HEK293 (cell line): ENCODE data around the gene GFOD1.

Experiments
- CTCF ChIA-PET: fragments of 350-600 bp; formaldehyde crosslinking; extraction: SDS; loops from one replicate; lab custom pipeline; 2021; ENCODE audit warnings: antibody characterized with exemption; lab: Yijun Ruan, JAX
- POLR2A ChIA-PET: fragments of 300-600 bp; formaldehyde crosslinking; extraction: SDS; loops from one replicate; lab custom pipeline; 2020; ENCODE audit warnings: antibody characterized with exemption, inconsistent platforms; lab: Yijun Ruan, JAX
- H3K27ac ChIP-seq: fragments of 200-500 bp; sonication (Bioruptor generic); 2 replicates; pipeline ENCODE4 v1.5.1; 2014; ENCODE audit warnings: low read depth, low read length, control low read depth, inconsistent platforms; ENCODE audit errors: extremely low read depth
- H3K36me3 ChIP-seq, 2 experiments: fragments of 200-500 bp in 1 of 2; sonication (Bioruptor generic) in 1 of 2; 1 replicate in 1 of 2; 2 replicates in 1 of 2; pipeline ENCODE4 v1.5.1; 2014 to 2017; ENCODE audit warnings: inconsistent platforms in 2 of 2, low read length in 2 of 2; ENCODE audit not compliant: control insufficient read depth in 2 of 2, insufficient read depth in 1 of 2
- H3K4me1 ChIP-seq: fragments of 200-500 bp; sonication (Bioruptor generic); 2 replicates; pipeline ENCODE4 v1.5.1; 2014; ENCODE audit warnings: mild to moderate bottlenecking, low read length, inconsistent platforms; ENCODE audit not compliant: control insufficient read depth, insufficient read depth
- H3K4me3 ChIP-seq: 2 replicates; pipeline ENCODE4 v1.5.1; 2011; ENCODE audit warnings: low read depth, mild to moderate bottlenecking, control low read depth, low read length, moderate library complexity
- H3K9me3 ChIP-seq: fragments of 200-500 bp; sonication (Bioruptor generic); 2 replicates; pipeline ENCODE4 v1.5.1; 2014; ENCODE audit warnings: low read depth, low read length, inconsistent platforms; ENCODE audit not compliant: control insufficient read depth, insufficient read depth
- ATF2 ChIP-seq: fragments of 450-650 bp; formaldehyde crosslinking; IDR thresholded peaks from 2 replicates; pipeline ENCODE4 v1.5.1; 2016; ENCODE audit warnings: missing biosample characterization, missing genetic modification characterization, low read depth
- OSR2 ChIP-seq: fragments of 450-650 bp; formaldehyde crosslinking; IDR thresholded peaks from 2 replicates; pipeline ENCODE4 v1.5.1; 2016; ENCODE audit warnings: missing biosample characterization, missing genetic modification characterization
- PRDM6 ChIP-seq: fragments of 450-650 bp; formaldehyde crosslinking; IDR thresholded peaks from 2 replicates; pipeline ENCODE4 v1.5.1; 2017; ENCODE audit warnings: missing biosample characterization, missing genetic modification characterization
- YY2 ChIP-seq: fragments of 450-650 bp; formaldehyde crosslinking; IDR thresholded peaks from 2 replicates; pipeline ENCODE4 v1.5.1; 2016; ENCODE audit warnings: missing biosample characterization, missing genetic modification characterization
- ZBTB10 ChIP-seq: fragments of 450-650 bp; formaldehyde crosslinking; IDR thresholded peaks from 2 replicates; pipeline ENCODE4 v1.5.1; 2016; ENCODE audit warnings: missing biosample characterization, missing genetic modification characterization
- ZBTB44 ChIP-seq: fragments of 450-650 bp; IDR thresholded peaks from 2 replicates; pipeline ENCODE4 v1.5.1; 2018; ENCODE audit warnings: missing biosample characterization, mild to moderate bottlenecking, missing genetic modification characterization
- ZNF121 ChIP-seq: fragments of 450-650 bp; formaldehyde crosslinking; IDR thresholded peaks from 2 replicates; pipeline ENCODE4 v1.5.1; 2016; ENCODE audit warnings: missing biosample characterization, missing genetic modification characterization
- ZNF169 ChIP-seq: fragments of 450-650 bp; formaldehyde crosslinking; IDR thresholded peaks from 2 replicates; pipeline ENCODE4 v1.5.1; 2016; ENCODE audit warnings: missing biosample characterization, missing genetic modification characterization
- ZNF292 ChIP-seq: fragments of 450-650 bp; formaldehyde crosslinking; IDR thresholded peaks from 2 replicates; pipeline ENCODE4 v1.5.1; 2016; ENCODE audit warnings: low read depth, missing biosample characterization, missing genetic modification characterization, borderline replicate concordance
- ZNF311 ChIP-seq: fragments of 450-650 bp; formaldehyde crosslinking; IDR thresholded peaks from 2 replicates; pipeline ENCODE4 v1.5.1; 2017; ENCODE audit warnings: missing biosample characterization, missing genetic modification characterization, borderline replicate concordance
- ZNF335 ChIP-seq: fragments of 450-650 bp; formaldehyde crosslinking; conservative IDR thresholded peaks from 2 replicates; pipeline ENCODE4 v1.5.1; 2016; ENCODE audit warnings: missing biosample characterization, missing genetic modification characterization
- ZNF366 ChIP-seq: fragments of 450-650 bp; formaldehyde crosslinking; conservative IDR thresholded peaks from 2 replicates; pipeline ENCODE4 v1.5.1; 2016; ENCODE audit warnings: missing biosample characterization, missing genetic modification characterization
- ZNF48 ChIP-seq: fragments of 450-650 bp; formaldehyde crosslinking; IDR thresholded peaks from 2 replicates; pipeline ENCODE4 v1.5.1; 2016; ENCODE audit warnings: missing biosample characterization, missing genetic modification characterization
- ZNF596 ChIP-seq: fragments of 450-650 bp; IDR thresholded peaks from 2 replicates; pipeline ENCODE4 v1.5.0; 2018; ENCODE audit warnings: missing biosample characterization, mild to moderate bottlenecking, missing genetic modification characterization, moderate library complexity
- ZNF707 ChIP-seq: fragments of 450-650 bp; formaldehyde crosslinking; IDR thresholded peaks from 2 replicates; pipeline ENCODE4 v1.5.1; 2016; ENCODE audit warnings: missing biosample characterization, missing genetic modification characterization
- ZSCAN16 ChIP-seq: fragments of 450-650 bp; formaldehyde crosslinking; IDR thresholded peaks from 2 replicates; pipeline ENCODE4 v1.5.1; 2016; ENCODE audit warnings: missing biosample characterization, missing genetic modification characterization

GFOD1 gene

GRCh38 chr6:13484827-13485226 lies 2.6 kb downstream of the GFOD1 start (continued):
- TF ChIP-seq PRDM6 (no peak), OSR2 (tag by site-specific recombination) (no peak), ZBTB44 (no peak), ZBTB10 (tag by site-specific recombination) (no peak), ZNF707 (tag by site-specific recombination) (no peak), ZNF48 (tag by site-specific recombination) (no peak), ZNF121 (no peak), ZNF335 (tag by site-specific recombination) (no peak), ZNF366 (tag by site-specific recombination) (no peak), ZNF169 (tag by site-specific recombination) (no peak), ZNF311 (tag by site-specific recombination) (no peak)

- POLR2A ChIA-PET = interaction anchor here (1.1 to 3.5 kb wide), 2 partner anchors 10 to 91 kb away, joined by 6 to 16 read pairs; partner anchors contain the start of gene SIRT5
- H3K4me3 ChIP-seq = no peak overlapping the region
- no peak for TF ChIP-seq YY2
- TF ChIP-seq ATF2 = no peak
- TF ChIP-seq ZSCAN16 (tag by site-specific recombination) = no peak
- no peak for TF ChIP-seq ZNF292 (tag by site-specific recombination)
- TF ChIP-seq ZNF596 (tag by site-specific recombination) = no peak
- CTCF ChIA-PET = interaction anchor here (1.1 to 1.2 kb wide), 2 partner anchors 16 to 89 kb away, joined by 3 read pairs; no protein-coding TSS in a partner anchor
- H3K4me1 ChIP-seq = peaks cover 9% of the 10 kb centered on the region
- no peak overlapping the region for H3K27ac ChIP-seq
- no peaks in the 10 kb centered on the region for H3K9me3 ChIP-seq
- H3K36me3 ChIP-seq = no peaks in the 10 kb centered on the region
Observed at GRCh38 chr6:13484138-13484708, 3.2 kb downstream of the GFOD1 start.
